Measurements from ENCODE around the gene SCNN1A.

SCNN1A gene

DNA sequence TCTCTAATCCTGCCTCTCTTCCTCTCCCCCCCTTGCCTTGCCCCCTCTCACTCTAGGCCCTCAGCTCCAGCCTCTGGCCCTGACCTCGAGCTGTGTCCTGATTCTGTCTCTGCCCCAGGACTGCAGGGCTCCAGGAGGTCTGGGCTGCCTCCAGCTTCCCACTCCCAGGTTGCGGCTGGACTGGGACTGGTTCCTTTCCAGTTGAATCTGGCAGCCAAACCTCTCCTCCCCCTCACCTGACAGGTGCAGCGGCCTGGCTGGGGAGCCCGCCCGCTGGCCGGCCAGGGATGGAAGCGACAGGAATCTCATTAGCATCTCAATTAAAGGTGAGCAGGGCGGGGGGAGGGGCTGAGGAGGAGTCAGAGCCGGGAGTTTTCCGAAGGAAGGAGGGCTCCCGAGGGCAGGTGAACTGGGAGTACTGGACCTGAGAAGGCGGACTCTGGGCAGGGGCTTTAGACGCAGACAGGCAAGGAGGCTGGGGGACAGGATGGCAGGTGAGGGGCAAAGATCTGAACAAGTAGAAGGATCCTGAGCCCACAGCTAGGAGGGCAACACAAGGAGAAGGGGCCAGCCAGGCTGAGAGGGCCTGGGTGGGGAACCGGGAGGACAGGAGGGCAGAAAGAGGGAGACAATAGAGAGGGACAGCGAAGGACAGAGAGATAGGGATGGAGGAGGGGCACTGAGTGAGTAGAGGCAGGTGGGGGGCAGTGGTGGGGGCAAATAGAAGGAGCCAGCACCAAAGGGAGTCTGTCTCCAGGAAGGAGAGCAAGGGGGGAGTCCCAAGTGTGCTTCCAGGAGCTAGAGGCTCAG is at the start of gene SCNN1A:
TSS of gene SCNN1A (minus strand) at position 295 of the 810 bp plus-strand sequence. CDS start 780 bp downstream, outside the sequence.
- Histone ChIP-seq H3K27ac (no peak within 1 kb of the TSS), H3K27me3 (replicated peaks) (no peaks in the 10 kb centered on the region), H3K36me3 (replicated peaks) (no peaks in the 10 kb centered on the region), H3K4me3 (ENCODE audit: low read depth, low read length) (no peak within 1 kb of the TSS)
- DNase-seq: no peak
- TF ChIP-seq, protein P1, sequence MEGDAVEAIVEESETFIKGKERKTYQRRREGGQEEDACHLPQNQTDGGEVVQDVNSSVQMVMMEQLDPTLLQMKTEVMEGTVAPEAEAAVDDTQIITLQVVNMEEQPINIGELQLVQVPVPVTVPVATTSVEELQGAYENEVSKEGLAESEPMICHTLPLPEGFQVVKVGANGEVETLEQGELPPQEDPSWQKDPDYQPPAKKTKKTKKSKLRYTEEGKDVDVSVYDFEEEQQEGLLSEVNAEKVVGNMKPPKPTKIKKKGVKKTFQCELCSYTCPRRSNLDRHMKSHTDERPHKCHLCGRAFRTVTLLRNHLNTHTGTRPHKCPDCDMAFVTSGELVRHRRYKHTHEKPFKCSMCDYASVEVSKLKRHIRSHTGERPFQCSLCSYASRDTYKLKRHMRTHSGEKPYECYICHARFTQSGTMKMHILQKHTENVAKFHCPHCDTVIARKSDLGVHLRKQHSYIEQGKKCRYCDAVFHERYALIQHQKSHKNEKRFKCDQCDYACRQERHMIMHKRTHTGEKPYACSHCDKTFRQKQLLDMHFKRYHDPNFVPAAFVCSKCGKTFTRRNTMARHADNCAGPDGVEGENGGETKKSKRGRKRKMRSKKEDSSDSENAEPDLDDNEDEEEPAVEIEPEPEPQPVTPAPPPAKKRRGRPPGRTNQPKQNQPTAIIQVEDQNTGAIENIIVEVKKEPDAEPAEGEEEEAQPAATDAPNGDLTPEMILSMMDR (IDR thresholded peaks at IDR 0.05; ENCODE audit: low read depth, low read length, missing control alignments): no peak
- in situ Hi-C loops (cut with HindIII; ENCODE audit: low pct_ligation_motif_present, low sequenced_read_pairs): no loop called here

- TF ChIP-seq, protein P1 (IDR thresholded peaks at IDR 0.05; ENCODE audit: low read depth, low read length, missing control alignments): no peak
- Histone ChIP-seq H3K27ac (no peak overlapping the region), H3K27me3 (replicated peaks) (no peaks in the 10 kb centered on the region), H3K4me3 (ENCODE audit: low read depth, low read length) (no peak overlapping the region), H3K36me3 (replicated peaks) (no peaks in the 10 kb centered on the region)
- DNase-seq: no peak
- in situ Hi-C loops (cut with HindIII; ENCODE audit: low pct_ligation_motif_present, low sequenced_read_pairs): no loop called here
These were observed 49.5 kb upstream of the SCNN1A start for GRCh38 chr12:6424866-6425265.

GRCh38 chr12:6424008-6424347 is 48.6 kb upstream of the SCNN1A start:
- Histone ChIP-seq H3K27ac (no peak overlapping the region), H3K36me3 (replicated peaks) (no peaks in the 10 kb centered on the region), H3K4me3 (ENCODE audit: low read depth, low read length) (no peak overlapping the region), H3K27me3 (replicated peaks) (no peaks in the 10 kb centered on the region)
- TF ChIP-seq, protein P1 (IDR thresholded peaks at IDR 0.05; ENCODE audit: low read depth, low read length, missing control alignments): no peak
- DNase-seq: no peak
- in situ Hi-C loops (cut with HindIII; ENCODE audit: low pct_ligation_motif_present, low sequenced_read_pairs): no loop called here

- no peak overlapping the region for H3K4me3 ChIP-seq (ENCODE audit: low read depth, low read length)
- no peaks in the 10 kb centered on the region for H3K27me3 ChIP-seq (replicated peaks)
- DNase-seq: peak; percentile 79
- no peak overlapping the region for H3K27ac ChIP-seq
- H3K36me3 ChIP-seq (replicated peaks): no peaks in the 10 kb centered on the region
- in situ Hi-C loops (cut with HindIII; ENCODE audit: low pct_ligation_motif_present, low sequenced_read_pairs): no loop called here
- TF ChIP-seq, protein P1 (IDR thresholded peaks at IDR 0.05; ENCODE audit: low read depth, low read length, missing control alignments): peak; percentile 89
These were observed 48.1 kb upstream of the SCNN1A start for GRCh38 chr12:6423267-6424007.

DNA sequence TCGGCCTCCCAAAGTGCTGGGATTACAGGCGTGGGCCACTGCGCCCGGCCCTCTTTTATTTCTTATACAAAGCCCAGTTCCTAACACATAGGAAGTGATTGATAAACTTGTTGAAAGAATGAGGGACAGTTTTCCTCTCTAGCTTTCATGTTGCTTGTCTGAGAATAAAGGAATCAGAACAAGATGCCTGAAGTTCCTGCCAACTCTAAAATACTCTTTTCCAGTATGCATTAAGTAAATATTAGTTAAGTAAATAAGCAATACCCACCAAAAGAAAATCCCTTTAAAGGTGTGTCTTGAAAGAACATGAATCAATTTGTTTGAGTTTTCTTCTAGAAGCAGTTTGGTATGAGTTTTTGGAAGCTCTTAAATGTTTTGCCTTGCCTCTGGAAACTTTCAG is 45.0 kb upstream of the SCNN1A start:
- in situ Hi-C loops (cut with HindIII; ENCODE audit: low pct_ligation_motif_present, low sequenced_read_pairs): no loop called here
- no peak for DNase-seq
- Histone ChIP-seq H3K4me3 (ENCODE audit: low read depth, low read length) (no peak overlapping the region), H3K27ac (no peak overlapping the region), H3K27me3 (replicated peaks) (no peaks in the 10 kb centered on the region), H3K36me3 (replicated peaks) (no peaks in the 10 kb centered on the region)
- TF ChIP-seq, protein P1 (IDR thresholded peaks at IDR 0.05; ENCODE audit: low read depth, low read length, missing control alignments): no peak

Measured in brain microvascular endothelial cell (primary cell).